DMS114 treated with DMSO at 0.1 percent for 48 hours (cell line): ENCODE data around the gene PCNX4.

Experiments
- DNase-seq: peaks from one replicate; lab custom pipeline; 2025; ENCODE audit not compliant: unreplicated experiment; lab: John Stamatoyannopoulos, UW

Gene PCNX4

GRCh38 chr14:60101786-60102185 is 10.1 kb downstream of the PCNX4 start:
- no peak for DNase-seq

- DNase-seq, result no peak
Measured at GRCh38 chr14:60102389-60102788, 10.7 kb downstream of the PCNX4 start.

GRCh38 chr14:60106339-60106738 is 14.6 kb downstream of the PCNX4 start:
- no peak for DNase-seq

DNA sequence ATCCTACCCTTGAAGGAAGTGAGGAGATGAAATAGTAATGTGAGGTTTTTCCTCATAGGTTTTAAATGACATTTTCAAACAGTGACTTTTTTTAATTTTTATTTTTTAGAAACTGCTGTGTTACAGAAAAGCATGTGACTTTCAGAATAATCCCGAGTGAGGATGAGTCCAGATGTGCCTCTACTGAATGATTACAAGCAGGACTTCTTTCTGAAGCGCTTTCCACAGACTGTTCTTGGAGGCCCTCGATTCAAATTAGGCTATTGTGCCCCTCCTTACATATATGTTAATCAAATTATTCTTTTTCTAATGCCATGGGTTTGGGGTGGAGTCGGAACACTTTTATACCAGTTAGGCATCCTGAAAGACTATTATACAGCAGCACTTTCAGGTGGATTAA is 15.8 kb downstream of the PCNX4 start:
- DNase-seq, result no peak

GRCh38 chr14:60111732-60112131 is 20.0 kb downstream of the PCNX4 start:
- DNase-seq, result no peak

DNA sequence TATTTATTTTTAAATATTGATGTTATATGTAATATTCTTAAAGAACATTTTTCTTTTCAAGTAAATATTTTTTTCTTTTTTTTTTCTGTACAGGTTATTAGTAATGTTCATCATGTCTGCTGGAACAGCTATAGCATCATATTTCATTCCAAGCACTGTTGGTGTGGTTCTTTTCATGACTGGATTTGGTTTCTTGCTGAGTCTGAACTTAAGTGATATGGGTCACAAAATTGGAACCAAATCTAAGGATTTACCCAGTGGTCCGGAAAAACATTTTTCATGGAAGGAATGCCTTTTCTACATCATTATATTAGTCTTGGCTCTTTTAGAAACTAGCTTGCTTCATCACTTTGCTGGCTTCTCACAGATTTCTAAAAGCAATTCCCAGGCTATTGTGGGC is 23.2 kb downstream of the PCNX4 start:
- no peak for DNase-seq

DNA sequence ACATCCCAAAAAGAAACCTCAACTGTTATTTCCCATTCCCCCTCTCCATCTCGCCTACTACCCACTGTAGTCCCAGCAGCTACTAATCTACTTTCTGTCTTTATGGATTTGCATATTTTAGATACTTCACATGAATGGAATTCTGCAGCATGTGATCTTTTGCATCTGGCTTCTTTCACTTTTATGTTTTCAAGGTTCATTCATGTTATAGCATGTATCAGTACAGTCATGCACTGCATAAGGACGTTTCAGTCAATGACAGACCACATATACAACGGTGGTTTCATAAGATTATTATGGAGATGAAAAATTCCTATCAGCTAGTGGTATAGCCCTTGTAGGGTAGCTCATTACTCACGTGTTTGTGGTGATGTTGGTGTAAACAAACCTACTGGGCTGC is 24.5 kb downstream of the PCNX4 start:
- no peak for DNase-seq

DNA sequence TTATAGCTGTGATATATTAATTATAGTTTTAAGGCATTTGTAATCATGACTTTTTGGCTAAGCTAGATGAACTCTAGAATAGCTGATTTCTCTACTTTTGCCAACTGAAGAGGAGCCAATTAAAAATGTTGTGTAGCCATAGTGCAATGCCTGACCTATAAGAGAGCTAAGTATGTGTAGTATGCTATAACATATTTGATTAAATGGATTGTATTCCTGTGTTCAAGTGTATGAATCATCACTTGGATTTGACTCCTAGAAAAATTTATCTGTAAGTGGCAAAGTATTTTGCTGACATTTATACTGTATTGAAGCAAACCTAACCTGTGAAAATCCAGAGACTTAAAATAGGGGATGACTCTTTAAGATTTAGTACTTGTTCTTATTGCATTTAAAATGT is 34.2 kb downstream of the PCNX4 start:
- DNase-seq, result no peak

DNA sequence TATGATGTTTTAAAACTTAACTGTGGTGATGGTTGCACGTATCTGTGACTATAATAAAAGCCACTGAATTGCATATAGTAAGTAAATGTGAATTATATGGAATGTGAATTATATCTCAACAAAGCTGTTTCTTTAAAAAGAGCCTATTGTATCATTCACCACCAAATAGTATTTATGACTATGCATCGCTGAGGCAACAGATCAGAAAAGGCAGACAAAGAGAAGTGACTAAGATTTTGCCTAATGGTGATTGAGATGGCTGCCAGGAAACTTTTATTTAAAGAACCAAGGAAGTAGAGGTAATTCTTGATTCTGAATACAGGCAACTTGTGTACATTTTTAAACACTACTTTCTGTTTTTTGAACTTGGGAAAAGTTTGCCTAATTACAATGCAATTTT is 41.8 kb downstream of the PCNX4 start:
- DNase-seq, result no peak

DNA sequence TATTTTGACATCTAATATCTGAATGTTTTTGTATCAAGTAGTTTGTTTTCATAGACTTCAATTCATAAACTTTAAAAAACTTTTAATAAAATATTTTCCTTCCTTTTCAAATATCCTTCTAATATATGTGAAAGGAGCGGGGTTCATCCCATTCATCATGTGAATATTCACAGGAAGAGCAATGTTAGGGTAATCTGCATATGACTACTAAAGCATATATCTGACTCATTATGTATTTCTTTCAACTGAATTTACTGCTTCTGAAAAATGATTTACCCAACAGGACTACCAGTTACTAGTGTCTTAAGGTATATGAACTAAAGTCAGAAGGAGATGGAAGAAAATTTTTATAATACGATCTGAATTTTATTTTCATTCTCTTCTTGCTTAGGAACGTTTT is 43.0 kb downstream of the PCNX4 start:
- no peak for DNase-seq

- no peak for DNase-seq
Measured at GRCh38 chr14:60151715-60152114, 60.0 kb downstream of the PCNX4 start.

DNA sequence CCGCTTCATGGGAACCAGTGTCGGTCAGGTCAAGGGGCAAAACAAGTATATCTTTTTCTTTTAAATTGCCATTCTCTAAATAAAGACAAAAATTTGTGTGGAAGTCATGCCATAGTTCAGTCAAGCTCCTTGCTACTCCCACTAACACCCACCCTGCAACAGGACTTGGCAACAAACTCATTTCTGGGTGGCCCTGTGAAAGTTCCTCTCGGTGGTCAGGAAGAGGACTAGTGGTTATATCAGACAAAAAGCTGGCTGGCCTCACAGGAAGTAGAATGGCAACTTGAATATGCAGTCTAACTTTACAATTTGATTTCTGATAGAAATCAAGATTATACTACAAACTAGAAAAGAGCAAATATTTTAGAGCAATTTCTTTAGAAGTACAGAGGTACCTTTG is 62.3 kb downstream of the PCNX4 start:
- DNase-seq, result no peak

- no peak for DNase-seq
Measured at GRCh38 chr14:60154671-60155070, 62.9 kb downstream of the PCNX4 start.

DNA sequence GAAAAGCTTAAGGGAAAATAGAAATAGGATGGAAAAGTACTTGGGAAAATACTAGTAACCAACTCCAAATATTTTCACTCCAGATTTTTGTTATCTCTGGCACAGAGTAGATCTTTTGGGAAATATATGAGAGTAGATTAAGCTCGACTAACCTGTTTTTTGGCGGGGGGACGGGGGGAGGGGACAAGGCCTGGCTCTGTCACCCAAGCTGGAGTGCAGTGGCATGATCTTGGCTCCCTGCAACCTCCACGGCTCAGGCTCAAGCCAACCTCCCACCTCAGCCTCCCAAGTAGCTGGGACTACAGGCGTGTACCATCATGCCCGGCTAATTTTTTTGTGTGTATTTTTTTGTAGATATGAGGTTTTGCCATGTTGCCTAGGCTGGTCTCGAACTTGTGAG is 68.7 kb downstream of the PCNX4 start:
- DNase-seq, result no peak

DNA sequence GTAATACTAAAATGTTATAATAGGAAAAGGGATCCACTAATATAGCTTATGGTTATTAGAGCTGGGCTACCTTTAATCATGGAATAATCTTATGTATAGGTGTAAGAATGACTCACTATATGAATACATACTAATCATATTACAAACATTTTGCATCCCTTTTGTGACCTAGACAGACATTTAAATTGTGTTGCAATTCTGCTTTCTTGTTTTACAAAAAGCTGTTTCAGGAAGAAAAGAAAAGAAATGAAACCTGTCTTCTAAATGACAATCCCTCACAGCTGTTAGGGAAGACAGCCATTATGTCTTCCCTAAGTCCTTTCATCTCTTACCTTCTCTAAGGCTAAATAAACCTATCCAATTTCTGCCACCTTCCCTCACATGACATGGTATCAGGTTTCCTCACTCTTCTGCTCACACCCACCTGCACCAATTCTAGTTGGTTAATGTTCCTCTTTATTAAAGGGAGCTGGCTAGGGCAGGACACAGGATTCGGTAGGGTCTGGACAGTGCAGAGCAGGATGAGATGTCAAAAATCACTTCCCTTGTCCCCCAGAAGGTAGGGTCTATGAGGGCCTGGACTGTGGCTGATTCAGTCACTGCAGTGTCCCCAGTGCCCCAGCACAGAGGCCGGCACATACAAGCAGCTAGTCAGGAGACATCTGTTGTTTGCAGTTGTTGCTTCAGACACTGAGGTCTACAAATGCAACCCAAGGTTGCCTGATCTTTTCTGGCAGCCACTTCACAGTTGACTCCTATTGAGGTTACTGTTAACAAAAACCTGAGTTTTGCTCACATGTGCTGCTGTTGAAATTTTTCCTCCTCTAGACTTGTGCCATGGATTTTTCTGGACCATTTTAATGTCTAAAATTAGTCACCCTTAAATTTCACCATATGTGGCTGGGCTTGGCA is 69.7 kb downstream of the PCNX4 start:
- DNase-seq, result no peak

- DNase-seq, result no peak
Measured at GRCh38 chr14:60163693-60164092, 72.0 kb downstream of the PCNX4 start.

DNA sequence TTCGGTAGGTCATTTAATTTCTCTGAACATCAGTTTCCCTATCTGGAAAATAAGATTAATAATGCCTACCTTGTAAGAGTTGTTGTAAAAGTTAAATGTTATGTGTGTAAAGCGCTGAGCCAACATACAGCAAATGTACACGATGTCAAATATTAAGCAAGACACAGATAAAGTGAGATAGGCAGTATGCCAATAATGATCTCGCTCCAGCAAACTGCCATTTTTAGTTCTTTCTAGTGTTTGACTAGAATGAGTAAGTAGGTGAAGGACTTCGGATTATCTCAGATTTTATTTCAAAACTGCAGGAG is 72.6 kb downstream of the PCNX4 start:
- DNase-seq, result peak; percentile 7

DNA sequence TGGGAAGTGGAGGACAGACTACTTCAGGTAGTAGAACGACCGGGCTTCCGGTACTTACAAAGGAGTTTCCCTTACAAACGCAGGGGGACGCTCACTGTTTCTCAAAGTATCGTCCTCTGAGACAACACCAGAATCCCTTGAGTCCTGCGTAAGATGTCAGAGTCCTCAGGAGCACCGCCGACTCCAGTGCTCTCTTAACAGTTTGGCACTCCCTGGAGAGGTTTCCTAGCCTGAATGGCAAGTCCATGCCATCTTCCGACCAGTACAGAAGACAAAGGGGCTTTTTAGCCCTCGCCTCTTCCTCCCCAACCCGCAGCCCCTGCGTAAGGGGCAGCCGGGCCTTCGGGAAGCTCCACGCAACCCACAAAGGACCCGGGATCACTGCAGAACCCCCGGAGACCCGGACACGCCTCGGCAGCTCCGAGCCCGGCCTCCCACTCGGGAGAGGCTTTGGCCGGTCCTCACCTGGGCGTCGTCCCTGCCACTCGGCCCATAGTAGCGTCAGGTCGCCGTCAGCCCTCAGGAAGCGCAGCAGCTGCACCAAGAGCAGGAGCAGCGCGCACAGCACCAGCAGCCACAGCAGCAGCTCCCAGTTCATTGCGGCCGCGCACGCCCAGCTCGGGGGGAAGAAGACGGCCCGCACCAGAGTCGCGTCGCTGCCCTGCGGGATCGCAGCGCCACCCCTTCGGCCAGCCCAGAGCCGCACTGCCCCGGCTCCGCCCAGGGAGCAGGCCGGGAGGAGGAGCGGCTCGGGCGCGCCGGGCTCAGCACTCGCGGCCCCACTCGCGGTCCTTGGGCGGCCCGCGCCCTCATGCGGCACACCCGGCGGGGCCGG is 73.2 kb downstream of the PCNX4 start, which contains the start of gene DHRS7:
Gene DHRS7 (minus strand): TSS at position 687 of the 835 bp plus-strand sequence. CDS start 89 bp downstream, at position 598.
- DNase-seq, result peak; percentile 53

DNA sequence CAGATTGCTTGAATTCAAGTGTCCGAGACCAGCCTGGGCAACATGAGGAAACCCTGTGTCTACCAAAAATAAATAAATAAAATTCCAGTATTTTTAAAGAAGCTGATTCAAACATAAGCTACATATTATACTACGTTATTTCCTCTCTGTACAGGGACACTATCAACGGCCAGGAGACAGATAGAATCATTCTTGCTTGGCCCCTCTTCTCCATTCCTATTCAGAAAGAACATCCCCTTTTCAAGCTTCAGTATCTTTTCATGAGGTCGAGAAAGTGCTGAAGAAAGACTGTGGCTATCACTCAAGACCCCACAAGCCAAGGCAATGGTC is 73.8 kb downstream of the PCNX4 start:
- DNase-seq, result no peak

GRCh38 chr14:60166142-60166541 is 74.4 kb downstream of the PCNX4 start:
- DNase-seq, result no peak

GRCh38 chr14:60169722-60170121 is 78.0 kb downstream of the PCNX4 start:
- DNase-seq, result no peak

DNA sequence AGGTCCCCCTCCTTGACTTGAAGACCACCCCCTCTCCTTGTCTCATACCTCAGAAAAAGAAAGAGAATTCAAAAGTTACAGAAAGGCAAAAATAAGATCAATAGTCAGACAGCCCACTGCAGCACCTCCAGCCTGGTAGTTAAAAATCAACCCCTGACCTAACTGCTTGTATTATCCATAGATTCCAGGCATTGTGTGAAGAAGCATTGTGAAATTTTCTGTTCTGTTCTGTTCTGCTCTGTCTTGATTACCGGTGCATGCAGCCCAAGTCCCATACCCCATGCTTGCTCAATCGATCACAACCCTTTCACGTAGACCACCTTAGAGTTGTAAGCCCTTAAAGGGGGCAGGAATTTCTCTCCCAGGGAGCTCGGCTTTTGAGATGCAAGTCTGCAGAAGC is 79.2 kb downstream of the PCNX4 start:
- DNase-seq, result no peak
